NCI-H524 treated with DMSO at 0.1 percent for 48 hours (cell line): ENCODE results near the gene CUEDC1.

Experiments
- DNase-seq: peaks from one replicate; lab custom pipeline; 2025; lab: John Stamatoyannopoulos, UW

The CUEDC1 gene

DNA sequence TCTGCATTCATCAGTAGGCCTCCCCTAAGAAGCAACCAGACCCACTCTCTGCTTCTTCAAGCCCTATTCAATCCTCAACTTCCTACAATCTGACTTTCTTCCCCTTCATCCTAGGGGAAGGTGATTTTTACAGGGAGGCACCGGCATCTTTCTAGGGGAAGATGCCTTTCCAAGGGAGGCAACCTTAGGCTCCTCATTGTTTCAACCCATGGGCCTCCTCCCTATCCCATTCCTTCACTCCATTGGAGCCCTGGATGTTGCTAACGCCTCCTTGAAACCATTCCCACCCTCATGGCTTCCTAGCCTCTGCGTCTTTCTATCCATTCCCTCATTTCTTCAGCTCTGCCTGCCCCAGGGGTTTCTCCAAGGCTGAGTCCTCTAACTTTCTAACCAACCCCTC, 2.7 kb upstream of the CUEDC1 start:
- no peak for DNase-seq

- DNase-seq = no peak
These were observed 2.1 kb upstream of the CUEDC1 start for GRCh38 chr17:57957120-57957850.

DNA sequence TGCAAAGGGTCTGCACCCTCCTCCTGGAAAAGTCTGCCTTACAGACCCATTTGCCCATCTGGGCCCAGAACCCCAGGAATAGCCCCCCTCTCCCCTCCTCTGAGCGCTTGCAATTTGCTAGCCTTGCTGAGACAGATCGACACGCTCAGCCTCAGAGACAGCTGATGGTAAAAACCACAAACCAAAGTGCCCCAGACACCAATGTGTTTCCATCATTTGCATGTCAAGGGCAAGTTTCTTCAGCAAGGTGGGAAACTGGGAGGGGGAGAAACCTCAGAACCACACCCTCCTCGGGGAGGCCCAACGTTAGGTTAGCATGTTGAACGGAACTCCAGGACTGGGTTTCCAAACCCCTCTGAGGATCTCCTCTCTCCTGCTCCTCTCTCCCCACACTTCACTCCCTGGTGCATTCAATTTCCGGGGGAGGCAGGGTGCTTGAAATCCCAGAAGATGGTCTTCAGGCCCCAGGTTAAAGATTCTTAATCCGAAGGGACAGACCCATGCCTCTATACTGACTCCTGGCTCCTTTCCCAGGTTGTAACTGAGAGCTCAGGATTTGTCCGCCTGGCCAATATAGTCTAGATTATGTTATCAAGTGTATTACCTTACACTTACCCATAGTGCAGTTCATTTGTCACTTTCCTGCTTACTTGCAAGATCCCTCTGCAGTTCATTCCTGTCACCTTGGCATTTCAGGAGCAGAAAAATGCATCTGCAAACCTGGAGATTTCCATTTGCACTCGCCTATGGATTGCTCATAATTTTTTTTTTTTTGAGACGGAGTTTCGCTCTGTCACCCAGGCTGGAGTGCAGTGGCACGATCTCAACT, 1.3 kb upstream of the CUEDC1 start:
- peak; percentile 71 for DNase-seq

DNA sequence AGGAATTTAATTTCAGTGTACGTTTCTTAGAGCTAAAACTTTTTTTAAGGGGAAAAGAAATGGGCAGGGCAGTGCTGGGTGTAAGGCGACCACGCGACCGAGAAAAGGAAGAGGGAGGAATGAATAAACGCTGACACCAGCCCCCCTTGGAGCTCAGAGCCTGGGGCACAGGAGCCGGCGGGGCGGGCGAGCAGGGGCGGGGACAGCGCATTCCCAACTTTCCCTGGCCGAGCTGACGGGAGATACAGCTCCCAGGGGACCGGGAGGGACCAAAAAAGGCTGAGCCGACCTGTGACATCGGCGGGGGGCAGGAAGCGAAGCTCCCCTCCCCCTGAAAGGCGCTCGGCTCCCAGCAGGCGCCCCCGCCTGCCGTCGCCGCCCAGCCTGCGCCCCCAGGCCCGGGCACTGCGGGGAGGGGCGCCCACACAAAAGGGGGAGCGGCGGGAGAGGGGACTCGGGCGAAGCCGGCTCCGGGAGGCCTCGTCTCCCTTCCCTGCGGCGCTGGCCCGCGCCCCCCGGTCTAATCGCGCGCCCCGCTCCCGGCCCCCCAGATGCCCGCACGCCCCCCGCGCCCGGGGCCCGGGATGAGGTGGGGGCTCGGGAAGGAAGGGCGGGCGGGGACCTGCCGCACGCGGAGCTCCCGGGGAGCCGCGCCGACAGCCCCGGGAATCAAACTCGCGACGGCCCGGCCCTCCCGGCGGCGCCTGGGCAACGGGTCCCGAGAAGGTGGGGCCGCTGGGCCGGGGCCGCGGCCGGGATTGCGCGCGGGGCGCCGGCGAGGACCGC, 622 bp downstream of the CUEDC1 start:
- no peak for DNase-seq

GRCh38 chr17:57953705-57954396, 1.4 kb downstream of the CUEDC1 start:
- DNase-seq = no peak

DNA sequence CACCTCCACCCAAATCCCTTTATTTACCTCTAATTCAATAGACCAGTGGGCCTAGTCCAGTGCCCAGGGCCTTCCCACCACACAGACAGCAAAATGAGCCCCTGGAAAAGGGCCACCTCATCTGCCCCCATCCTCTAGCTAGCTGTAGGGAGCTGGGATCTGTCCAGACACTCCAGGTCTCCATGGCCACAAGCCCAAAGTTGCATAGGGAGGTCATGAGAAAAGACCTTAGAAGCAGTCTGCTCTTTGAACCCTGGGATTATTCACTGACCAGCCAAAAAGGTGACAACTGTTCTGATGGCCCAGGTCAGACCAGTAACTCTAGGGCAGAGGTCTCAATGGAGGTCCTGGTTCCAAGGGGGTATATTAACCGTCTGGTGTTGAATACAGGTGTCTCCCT, 2.0 kb downstream of the CUEDC1 start:
- DNase-seq = no peak

DNA sequence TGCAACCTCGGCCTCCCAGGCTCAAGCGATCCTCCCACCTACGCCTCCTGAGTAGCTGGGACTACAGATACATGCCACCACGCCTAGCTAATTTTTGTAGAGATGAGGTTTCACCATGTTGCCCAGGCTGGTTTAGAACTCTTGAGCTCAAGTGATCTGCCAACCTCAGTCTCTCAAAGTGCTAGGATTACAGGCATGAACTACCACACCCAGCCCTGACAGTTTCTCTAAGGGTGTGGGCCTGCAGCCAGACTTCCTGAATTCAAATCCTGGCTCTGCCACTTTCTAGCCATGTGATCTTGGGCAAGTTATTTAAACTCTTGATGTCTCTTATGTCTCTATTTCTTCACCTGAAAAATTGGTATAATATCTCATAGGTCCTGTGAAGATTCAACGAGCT, 5.6 kb downstream of the CUEDC1 start:
- no peak for DNase-seq

- DNase-seq = no peak
These were observed 6.4 kb downstream of the CUEDC1 start for GRCh38 chr17:57948555-57949420.

- no peak for DNase-seq
These were observed 7.0 kb downstream of the CUEDC1 start for GRCh38 chr17:57948169-57948554.

DNA sequence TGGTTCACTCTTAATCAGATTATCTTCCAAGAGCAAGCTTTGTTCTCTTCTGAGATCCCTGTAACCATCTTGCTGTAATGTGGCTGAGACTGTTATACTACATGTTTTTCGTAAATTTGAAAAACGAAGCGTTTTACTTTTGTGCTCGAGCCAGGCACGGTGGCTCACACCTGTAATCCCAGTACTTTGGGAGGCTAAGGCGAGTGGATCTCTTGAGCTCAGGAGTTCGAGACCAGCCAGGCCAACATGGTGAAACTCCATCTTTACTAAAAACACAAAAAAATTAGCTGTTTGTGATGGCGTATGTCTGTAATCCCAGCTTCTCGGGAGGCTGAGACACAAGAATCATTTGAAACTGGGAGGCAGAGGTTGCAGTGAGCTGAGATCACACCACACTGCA, 7.8 kb downstream of the CUEDC1 start:
- DNase-seq = no peak

GRCh38 chr17:57946798-57947358, 8.3 kb downstream of the CUEDC1 start:
- DNase-seq = no peak

DNA sequence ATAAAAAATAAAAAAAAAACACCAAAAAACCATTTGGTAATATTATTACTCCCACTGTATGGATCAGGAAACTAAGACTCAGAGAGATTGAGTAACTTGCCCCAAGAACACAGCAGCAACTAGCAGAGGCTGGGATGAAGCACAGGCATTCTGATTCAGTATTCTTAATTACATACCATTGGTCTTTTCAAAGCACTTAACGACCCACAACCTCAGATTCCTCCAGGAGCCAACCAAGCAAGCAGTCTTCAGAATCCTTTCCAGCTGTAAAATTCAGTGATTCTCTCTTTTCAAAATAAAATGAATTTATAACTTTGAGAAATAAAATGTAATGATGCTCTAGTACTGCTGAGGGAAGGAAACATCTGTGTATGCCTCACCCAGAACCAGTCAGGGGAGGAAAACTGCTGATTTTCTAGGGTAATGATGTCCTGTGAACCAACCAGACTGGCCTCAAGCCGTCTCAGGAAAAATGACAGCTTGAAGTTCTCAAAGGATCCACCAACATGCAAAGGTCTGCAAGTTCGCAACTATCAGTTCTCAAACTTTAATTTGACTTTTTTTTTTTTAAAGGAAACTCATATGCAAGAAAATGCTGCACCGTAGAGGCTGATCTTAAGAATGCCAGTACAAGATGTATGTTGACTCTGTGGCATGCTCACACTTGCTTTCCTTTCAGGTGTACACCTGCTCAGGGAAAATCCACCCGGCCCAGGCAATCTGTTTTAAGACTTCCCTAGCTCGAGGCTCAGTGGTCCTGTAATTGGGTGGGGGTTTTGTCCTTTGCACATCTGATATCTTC, 9.0 kb downstream of the CUEDC1 start:
- no peak for DNase-seq

DNA sequence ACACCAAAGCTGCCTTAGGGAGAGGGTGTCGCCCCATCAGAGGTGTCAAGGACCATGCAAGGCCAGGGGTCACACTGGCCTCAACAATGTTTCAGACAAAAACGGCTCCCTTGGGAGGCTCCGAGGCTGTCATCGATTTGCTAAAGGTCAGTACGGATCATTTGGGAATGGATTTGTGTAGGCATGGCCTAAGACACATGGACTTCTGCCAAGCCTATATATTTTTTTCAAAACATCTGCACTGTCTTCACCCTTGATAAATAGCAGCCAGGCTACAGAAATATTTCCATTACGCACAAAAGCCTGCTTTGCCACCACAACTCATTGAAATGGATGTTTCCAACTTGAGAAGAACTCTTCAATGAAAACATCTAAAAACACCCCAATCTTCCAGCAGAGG, 10.3 kb downstream of the CUEDC1 start:
- DNase-seq = no peak

DNA sequence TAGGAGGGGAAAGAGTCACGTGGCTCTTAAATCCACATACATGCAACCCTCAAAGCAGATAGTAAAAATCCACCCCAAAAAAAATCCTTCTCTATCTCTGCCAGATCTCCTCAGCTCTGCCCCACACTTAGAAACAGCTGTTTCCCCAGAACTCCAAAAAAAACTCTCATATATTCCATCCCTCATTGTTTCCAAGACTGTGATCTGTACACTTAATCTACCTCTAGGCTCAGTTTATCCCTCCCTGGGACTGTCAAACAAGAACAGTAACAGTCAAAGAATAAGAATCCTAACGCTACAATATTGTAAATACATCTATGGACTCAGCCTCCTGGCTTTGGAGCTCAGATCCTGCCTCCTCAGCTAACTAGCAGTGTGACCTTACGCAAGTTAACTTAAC, 11.6 kb downstream of the CUEDC1 start:
- no peak for DNase-seq

- no peak for DNase-seq
These were observed 12.1 kb downstream of the CUEDC1 start for GRCh38 chr17:57943140-57943539.

GRCh38 chr17:57941384-57942370, 13.5 kb downstream of the CUEDC1 start:
- DNase-seq = no peak

- DNase-seq = peak; percentile 33
These were observed 14.4 kb downstream of the CUEDC1 start for GRCh38 chr17:57940653-57941329.

DNA sequence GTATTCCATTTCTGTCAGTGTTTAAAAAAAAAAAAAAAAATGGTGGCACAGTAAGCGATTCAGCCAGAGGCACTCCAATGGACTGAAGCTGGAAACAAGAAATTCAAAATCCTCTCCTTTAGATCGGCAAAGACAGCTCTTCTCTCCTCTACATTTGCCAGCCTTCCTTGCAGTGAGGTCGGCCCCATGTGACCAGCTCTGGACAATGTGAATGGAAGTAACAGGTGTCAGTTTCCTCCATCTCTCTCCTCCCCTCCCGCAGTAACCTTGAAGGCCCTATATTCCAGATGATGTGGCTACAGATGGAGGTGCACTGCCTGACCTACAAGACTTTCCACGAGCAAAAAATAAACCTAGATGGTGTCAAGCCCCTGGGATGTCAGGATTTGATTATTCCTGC, 15.0 kb downstream of the CUEDC1 start:
- DNase-seq = no peak
